AG10803 (cell line): Measurements from ENCODE around the gene GRP.

Experiments used
- DNase-seq: peaks from one replicate; pipeline ENCODE4 v3.0.0; 2010; ENCODE audit warnings: low read depth
- H3K4me3 ChIP-seq: 2 replicates; pipeline ENCODE4 v1.5.1; 2011; ENCODE audit warnings: mild to moderate bottlenecking, low read length, control low read depth
- TF ChIP-seq, protein P1 (sequence below): conservative IDR thresholded peaks from 2 replicates; pipeline ENCODE4 v1.5.1; 2011; ENCODE audit warnings: mild to moderate bottlenecking, low read length, control low read depth, inconsistent platforms

GRP gene

DNA sequence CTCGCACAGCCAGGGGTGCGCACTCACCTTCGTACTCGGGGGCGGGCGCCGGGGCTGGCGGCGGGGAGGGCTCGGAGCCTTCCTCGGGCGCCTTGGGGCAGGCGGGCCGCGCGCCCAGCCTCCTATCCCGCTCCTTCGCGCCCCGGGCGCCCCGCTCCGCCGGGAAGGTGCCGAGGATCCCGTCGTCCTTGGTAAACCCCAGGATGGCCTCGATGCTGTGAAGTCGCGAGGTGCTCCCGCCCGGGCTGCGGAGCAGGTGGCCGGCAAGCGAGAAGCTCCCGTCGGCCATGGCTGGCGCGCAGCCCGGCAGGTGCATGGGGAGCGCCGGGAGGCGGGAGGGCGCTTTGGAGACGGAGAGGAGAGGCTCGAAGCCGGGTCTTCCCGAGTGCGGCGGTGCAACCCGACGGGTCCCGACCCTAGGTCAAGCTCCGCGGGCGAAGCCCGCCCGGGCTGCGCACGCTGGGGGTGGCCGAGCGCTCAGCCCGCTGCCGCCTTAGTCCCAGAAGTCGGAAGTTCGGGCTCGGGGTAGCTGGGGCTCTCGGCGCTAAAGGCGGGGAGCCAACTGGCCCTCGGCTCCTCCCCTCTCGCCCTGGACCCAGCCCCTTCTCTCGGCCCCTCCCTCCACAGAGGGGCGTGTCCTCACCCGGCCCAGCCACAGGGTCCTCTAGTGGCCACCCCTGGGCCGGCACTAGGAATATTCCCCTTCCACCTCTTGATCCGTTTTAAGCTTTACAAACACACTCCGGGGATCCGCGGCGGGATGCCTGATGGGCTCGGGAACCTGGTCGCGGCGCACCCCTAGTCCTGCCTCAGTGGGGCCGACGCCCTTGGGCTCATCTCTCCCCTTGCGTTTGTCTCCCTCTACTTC lies 53.2 kb downstream of the GRP start, which contains the start of gene RAX:
RAX (minus strand) TSS at position 564 of the 868 bp plus-strand sequence; CDS start at position 316, 248 bp downstream.
- DNase-seq: no peak
- H3K4me3 ChIP-seq: peak within 1 kb of the TSS; percentile 26
- TF ChIP-seq, protein P1, sequence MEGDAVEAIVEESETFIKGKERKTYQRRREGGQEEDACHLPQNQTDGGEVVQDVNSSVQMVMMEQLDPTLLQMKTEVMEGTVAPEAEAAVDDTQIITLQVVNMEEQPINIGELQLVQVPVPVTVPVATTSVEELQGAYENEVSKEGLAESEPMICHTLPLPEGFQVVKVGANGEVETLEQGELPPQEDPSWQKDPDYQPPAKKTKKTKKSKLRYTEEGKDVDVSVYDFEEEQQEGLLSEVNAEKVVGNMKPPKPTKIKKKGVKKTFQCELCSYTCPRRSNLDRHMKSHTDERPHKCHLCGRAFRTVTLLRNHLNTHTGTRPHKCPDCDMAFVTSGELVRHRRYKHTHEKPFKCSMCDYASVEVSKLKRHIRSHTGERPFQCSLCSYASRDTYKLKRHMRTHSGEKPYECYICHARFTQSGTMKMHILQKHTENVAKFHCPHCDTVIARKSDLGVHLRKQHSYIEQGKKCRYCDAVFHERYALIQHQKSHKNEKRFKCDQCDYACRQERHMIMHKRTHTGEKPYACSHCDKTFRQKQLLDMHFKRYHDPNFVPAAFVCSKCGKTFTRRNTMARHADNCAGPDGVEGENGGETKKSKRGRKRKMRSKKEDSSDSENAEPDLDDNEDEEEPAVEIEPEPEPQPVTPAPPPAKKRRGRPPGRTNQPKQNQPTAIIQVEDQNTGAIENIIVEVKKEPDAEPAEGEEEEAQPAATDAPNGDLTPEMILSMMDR: no peak

DNA sequence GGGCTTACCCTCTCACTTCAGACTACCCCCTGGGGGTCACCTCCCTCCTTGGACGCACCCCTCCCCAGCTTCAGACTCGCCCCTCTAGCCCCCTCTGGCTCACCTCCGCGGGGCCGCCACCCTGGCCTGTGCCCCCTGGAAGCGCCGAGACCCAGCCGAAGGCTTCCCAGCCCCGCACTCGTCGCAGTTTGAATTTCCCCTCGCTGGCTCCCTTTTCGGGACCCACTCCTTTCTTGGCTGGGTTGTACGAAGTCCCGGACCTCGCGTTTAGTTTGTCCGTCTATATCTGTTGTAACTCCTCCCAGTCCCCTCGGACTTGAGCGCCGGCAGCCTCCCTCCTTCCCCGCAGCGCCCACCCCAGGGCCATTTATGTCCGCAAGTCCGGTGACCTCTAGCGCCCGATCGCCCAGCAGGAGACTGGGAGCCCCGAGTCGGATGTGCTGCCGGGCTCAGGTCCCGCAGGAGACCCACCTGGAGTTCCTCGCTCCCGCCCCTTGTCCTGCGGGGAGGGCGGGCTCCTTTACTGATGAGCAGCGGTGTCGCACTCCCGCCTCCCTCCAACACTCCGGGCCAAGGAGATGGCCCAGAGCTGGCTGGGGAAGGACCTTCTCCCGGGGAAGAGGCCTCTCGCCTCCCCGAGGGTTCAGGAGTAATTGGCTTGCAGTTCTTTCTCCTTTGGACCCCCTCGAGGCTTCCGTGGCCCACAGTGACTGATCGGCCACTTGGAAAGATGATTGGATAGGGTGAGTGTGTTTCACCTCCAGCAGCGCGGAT lies 54.0 kb downstream of the GRP start:
- TF ChIP-seq, protein P1: no peak
- no peak overlapping the region for H3K4me3 ChIP-seq
- no peak for DNase-seq

DNA sequence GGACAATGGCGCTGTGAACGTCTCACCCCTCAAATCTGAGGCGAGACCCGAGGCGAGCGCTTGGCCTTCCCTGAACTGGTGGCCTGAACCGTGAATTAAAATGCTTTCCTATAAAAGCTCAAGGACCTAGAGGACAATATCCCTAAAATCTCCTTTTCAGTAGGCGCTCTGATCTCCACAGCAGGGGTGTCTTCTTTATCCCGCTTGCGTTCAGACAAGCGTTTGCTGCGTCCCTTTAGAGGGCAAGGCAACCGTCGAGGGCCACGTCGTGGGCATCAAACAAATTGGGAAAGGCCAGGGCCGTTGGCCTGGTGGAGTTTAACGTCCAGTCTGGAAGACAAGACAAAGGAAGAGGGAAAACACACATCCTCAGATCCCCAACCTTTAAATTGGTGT lies 54.6 kb downstream of the GRP start:
- TF ChIP-seq, protein P1: no peak
- DNase-seq: no peak
- no peak overlapping the region for H3K4me3 ChIP-seq

DNA sequence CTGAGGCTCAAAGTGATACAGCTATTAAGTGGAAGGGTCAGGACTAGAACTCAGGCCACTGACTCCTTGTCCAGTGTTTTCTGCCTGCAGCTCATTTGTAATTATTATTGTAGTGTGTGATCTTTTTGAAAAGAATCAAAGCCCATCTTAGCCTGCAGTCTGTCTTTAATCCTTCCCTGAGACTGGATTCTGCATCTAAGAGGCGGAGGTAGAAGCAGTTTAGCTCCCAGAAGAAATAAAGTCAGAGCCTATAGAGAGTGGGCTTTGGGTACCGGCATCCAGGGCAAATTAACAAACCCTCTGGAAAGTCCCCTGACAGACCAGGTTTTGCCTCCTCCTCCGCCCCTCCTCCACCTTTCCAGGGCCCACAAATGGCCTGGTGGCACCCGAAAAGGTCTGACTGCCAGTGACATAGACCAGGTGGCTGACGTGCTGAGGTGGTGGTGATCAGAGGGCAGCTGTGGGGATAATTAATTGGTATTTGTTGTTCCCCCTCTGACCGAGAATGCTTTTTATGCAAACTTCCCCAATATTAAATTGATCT lies 55.5 kb downstream of the GRP start:
- TF ChIP-seq, protein P1: no peak
- no peak overlapping the region for H3K4me3 ChIP-seq
- no peak for DNase-seq

DNA sequence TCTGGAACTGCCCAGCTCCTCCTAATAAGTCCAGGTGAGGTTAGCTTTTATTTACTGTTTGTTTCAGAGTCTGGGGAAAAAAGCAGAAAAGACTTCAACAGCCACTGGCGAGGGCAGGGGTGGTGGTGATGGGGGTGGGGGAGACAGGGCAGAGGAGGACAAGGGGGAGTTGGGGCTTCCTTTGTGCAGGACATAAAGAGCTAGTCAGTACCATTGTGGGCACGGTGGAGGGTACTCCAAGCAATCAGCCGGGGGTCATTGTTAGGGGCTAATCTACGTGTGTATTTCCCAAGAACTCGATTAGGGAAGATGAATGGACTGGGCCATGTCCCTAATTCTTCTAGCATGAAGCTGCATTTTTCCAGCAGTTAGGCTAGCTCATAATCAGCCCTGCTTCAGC lies 56.1 kb downstream of the GRP start:
- DNase-seq: no peak
- TF ChIP-seq, protein P1: no peak
- H3K4me3 ChIP-seq: no peak overlapping the region

DNA sequence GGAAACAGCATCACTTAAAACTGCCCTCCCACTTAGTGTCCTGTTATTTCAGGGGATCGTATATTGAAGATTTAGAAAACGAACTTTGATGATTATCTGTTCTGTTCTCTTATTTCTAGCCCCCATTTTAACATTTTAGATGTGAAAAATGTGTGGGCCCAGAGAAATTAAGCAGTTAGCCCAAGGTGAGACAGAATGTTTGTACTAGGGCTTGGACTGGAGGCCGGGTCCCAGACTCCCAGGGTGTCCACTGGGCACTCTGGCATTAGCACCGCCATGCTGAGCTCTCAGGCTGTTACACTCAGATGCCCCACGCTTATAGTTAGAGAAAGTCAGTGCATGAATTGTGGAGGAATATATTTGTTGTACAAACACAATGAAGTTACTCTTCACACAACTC lies 58.8 kb downstream of the GRP start:
- no peak for DNase-seq
- H3K4me3 ChIP-seq: no peak overlapping the region
- TF ChIP-seq, protein P1: no peak
